A549 treated with DMSO at 1 μM for 4 hours (cell line): Measurements from ENCODE around the gene A3GALT2. TPM values are rescaled to one million over a fixed set of nuclear protein-coding genes. Genes with fewer than 3 reads are reported as not detected.

Source experiments
- total RNA-seq: library from RNA; stranded (reverse); fragments of 200-300 nt; extraction: Qiagen RNA extraction; gene quantifications from 5 replicates; pipeline ENCODE4 v1.2.3, GENCODE V29; 2022; ENCODE audit warnings: low read depth

The A3GALT2 gene
- not detected in 5 replicates for total RNA-seq

DNA sequence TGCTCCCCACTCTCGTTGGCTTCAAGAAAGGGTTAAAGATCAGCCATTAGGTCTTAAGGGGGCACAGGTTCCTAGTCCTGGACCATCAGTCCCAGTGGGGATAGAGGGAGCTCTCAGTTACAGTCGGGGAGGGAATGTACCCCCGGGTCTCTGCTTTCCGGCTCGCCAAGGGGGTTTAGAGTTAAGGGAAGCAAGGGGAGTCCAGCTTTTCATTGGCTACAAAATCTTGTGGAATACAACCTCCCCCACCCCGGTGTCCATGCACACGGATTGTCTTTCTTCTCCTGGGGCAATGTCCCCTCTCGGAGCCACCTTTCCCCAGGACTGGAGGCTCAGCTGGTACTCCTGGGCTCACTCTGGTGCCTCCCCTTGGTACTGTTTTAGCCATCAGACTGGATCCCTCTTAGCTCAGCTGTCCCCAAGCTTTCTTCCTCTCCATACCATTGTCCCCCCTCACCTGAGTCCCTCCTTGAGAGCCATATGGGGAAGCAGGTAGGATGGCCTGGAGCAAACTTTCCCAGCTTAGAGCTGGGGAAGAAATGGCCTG lies at the start of gene A3GALT2:
Gene A3GALT2 (minus strand): TSS at position 480 of the 547 bp plus-strand sequence. CDS start 0 bp downstream, at position 480.

Other genes with a start within 250 kb of the A3GALT2 start
- 0.75 to 1.3 TPM (median 0.97 TPM) in 5 replicates for gene AZIN2, start 239.9 kb downstream of the A3GALT2 start, total RNA-seq
- 2.2 to 2.6 TPM (median 2.5 TPM) in 5 replicates for gene TRIM62, start 139.1 kb downstream of the A3GALT2 start, total RNA-seq
- 8.4 to 12.2 TPM (median 10.4 TPM) in 5 replicates for gene ZNF362, start 64.6 kb downstream of the A3GALT2 start, total RNA-seq
- gene PHC2, start 110.0 kb upstream of the A3GALT2 start, total RNA-seq: 85.0 to 101 TPM (median 87.8 TPM) in 5 replicates
- 1.7 to 2.0 TPM (median 1.9 TPM) in 5 replicates for gene ZSCAN20, start 151.5 kb upstream of the A3GALT2 start, total RNA-seq